GM19467 (cell line): ENCODE results near the gene AEBP1.

Experiments used
- ATAC-seq: cut with Tn5 transposase; IDR thresholded peaks from one replicate; pipeline ENCODE4 v1.9.1; 2021; ENCODE audit warnings: mild to moderate bottlenecking, moderate library complexity; ENCODE audit not compliant: unreplicated experiment

AEBP1 gene

GRCh38 chr7:44066494-44067063 lies 37.6 kb upstream of the AEBP1 start:
- ATAC-seq = no peak

- no peak for ATAC-seq
These were observed 36.8 kb upstream of the AEBP1 start for GRCh38 chr7:44067064-44067951.

GRCh38 chr7:44068054-44068453 lies 36.1 kb upstream of the AEBP1 start:
- ATAC-seq = no peak

- no peak for ATAC-seq
These were observed 32.3 kb upstream of the AEBP1 start for GRCh38 chr7:44071726-44072363.

GRCh38 chr7:44072364-44073231 lies 31.5 kb upstream of the AEBP1 start:
- ATAC-seq = no peak

GRCh38 chr7:44073664-44074348 lies 30.3 kb upstream of the AEBP1 start:
- ATAC-seq = peak; percentile 52

GRCh38 chr7:44074349-44074695 lies 29.8 kb upstream of the AEBP1 start:
- ATAC-seq = no peak

- ATAC-seq = no peak
These were observed 28.7 kb upstream of the AEBP1 start for GRCh38 chr7:44075296-44076075.

- no peak for ATAC-seq
These were observed 27.8 kb upstream of the AEBP1 start for GRCh38 chr7:44076101-44076895.

DNA sequence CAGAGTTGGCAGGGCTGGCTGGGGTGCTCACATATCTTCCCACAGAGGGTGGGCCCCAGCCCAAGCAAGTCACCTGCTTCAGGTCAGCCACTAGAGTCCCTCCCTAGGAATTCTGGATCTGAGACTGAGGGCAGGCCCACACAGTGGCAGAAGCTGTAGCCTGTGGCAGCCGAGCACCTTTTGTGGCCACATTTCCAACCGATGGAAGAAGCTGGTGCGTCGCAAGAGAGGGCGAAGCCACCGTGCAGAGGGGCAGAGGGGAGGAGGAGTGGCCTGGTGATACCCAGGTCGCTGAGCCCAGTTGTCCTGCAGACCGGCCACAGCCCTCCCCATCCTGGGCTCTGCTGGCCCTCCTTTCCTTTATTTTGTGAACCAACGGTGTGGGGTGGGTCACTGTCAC lies 27.1 kb upstream of the AEBP1 start:
- ATAC-seq = no peak

- no peak for ATAC-seq
These were observed 26.5 kb upstream of the AEBP1 start for GRCh38 chr7:44077681-44078091.

DNA sequence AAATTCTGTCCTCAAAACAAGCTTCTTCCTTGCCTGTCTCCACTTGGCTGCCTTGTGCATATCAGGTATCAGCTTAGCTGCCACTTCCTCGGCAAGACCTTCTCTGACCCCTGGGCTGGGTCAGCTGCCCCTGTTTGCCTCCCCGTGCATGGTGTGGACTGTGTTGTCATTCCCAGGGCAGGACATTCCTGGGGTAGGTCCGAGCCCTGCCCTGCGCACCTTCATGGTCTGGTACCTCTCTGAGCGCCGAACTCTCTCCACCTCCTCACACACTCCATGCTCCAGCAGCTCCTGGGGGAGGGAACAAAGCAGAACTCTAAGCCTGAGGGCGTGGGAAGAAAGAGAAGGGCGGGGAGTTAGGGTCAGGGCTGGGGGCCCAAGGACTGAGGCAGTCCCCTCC lies 25.6 kb upstream of the AEBP1 start:
- no peak for ATAC-seq

- no peak for ATAC-seq
These were observed 24.7 kb upstream of the AEBP1 start for GRCh38 chr7:44079331-44080021.

GRCh38 chr7:44080118-44080517 lies 24.0 kb upstream of the AEBP1 start:
- ATAC-seq = no peak

DNA sequence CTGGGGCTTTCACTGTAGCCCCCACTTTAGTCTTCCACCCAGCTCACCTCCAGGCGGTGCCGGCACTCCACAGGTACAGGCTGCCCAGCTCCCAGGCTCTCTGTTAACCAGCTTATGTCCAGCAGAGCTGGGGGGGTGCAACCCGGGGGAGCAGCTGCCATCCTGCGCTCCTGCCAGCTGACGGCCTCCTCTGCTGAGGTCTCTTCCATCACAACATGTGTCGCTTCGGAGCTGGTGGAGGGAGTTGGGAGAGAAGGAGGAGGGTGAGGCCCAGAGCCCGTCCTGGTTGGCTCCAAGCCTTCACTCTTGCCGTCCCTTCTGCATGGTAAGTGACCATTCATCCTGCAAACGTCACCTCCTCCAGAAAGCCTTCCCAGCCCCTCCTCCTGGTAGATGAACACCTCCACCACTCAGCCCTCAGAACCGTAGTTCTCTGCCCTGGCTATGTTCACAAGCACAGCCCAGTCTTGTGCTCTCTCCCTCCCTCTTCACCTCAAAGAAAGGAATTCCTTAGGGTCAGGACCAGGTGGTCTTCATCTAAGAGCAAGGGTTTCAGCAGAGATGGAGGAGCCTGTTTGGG lies 23.4 kb upstream of the AEBP1 start:
- no peak for ATAC-seq

- ATAC-seq = no peak
These were observed 22.8 kb upstream of the AEBP1 start for GRCh38 chr7:44081266-44081748.

GRCh38 chr7:44082541-44083207 lies 21.5 kb upstream of the AEBP1 start:
- ATAC-seq = peak; percentile 89
